GM10847 (cell line): ENCODE measurements around the gene SMAP2.

ENCODE experiments used
- POLR2A ChIP-seq: IDR thresholded peaks from 2 replicates; pipeline ENCODE4 v1.6.1; 2011; ENCODE audit not compliant: insufficient read length; ENCODE audit errors: extremely low read depth

The SMAP2 gene

GRCh38 chr1:40401473-40402201 lies 28.1 kb downstream of the SMAP2 start:
- TF ChIP-seq POLR2A: no peak

GRCh38 chr1:40404670-40405462 lies 31.3 kb downstream of the SMAP2 start:
- TF ChIP-seq POLR2A: no peak

GRCh38 chr1:40405812-40406211 lies 32.3 kb downstream of the SMAP2 start:
- no peak for TF ChIP-seq POLR2A

GRCh38 chr1:40407453-40407852 lies 33.9 kb downstream of the SMAP2 start:
- TF ChIP-seq POLR2A: no peak

- TF ChIP-seq POLR2A: no peak
These were observed 35.9 kb downstream of the SMAP2 start for GRCh38 chr1:40409467-40409866.

GRCh38 chr1:40411294-40411693 lies 37.8 kb downstream of the SMAP2 start:
- TF ChIP-seq POLR2A: no peak

- TF ChIP-seq POLR2A: no peak
These were observed 38.3 kb downstream of the SMAP2 start for GRCh38 chr1:40411843-40412242.

- no peak for TF ChIP-seq POLR2A
These were observed 40.2 kb downstream of the SMAP2 start for GRCh38 chr1:40413527-40414252.

GRCh38 chr1:40414331-40414730 lies 40.8 kb downstream of the SMAP2 start:
- TF ChIP-seq POLR2A: no peak

- no peak for TF ChIP-seq POLR2A
These were observed 43.2 kb downstream of the SMAP2 start for GRCh38 chr1:40416709-40417108.

- TF ChIP-seq POLR2A: no peak
These were observed 48.2 kb downstream of the SMAP2 start for GRCh38 chr1:40421431-40422384.

GRCh38 chr1:40422630-40423263 lies 49.2 kb downstream of the SMAP2 start:
- no peak for TF ChIP-seq POLR2A

- no peak for TF ChIP-seq POLR2A
These were observed 49.7 kb downstream of the SMAP2 start for GRCh38 chr1:40423264-40423642.

- no peak for TF ChIP-seq POLR2A
These were observed 50.6 kb downstream of the SMAP2 start for GRCh38 chr1:40423951-40424618.

- no peak for TF ChIP-seq POLR2A
These were observed 51.7 kb downstream of the SMAP2 start for GRCh38 chr1:40425198-40425597.
